Parathyroid adenoma (tissue), 2 donors: Measurements from ENCODE around the gene SYNM.

Experiments
- H2AFZ ChIP-seq: fragments of 300-600 bp; sonication (generic); one replicate; pipeline ENCODE4 v1.7.0; 2017; ENCODE audit warnings: antibody characterized with exemption, mild to moderate bottlenecking
- H3K27ac ChIP-seq: fragments of 300-600 bp; sonication (generic); one replicate; pipeline ENCODE4 v1.7.0; 2017
- H3K27me3 ChIP-seq: fragments of 300-600 bp; sonication (generic); one replicate; pipeline ENCODE4 v1.7.0; 2017; ENCODE audit warnings: low read length; ENCODE audit not compliant: control insufficient read depth, insufficient read depth
- H3K36me3 ChIP-seq: fragments of 300-600 bp; sonication (generic); one replicate; pipeline ENCODE4 v1.7.0; 2017; ENCODE audit warnings: low read length; ENCODE audit not compliant: control insufficient read depth, insufficient read depth
- H3K4me1 ChIP-seq: fragments of 300-600 bp; sonication (generic); one replicate; pipeline ENCODE4 v1.7.0; 2017; ENCODE audit warnings: control low read depth
- H3K4me2 ChIP-seq: fragments of 300-600 bp; sonication (generic); one replicate; pipeline ENCODE4 v1.7.0; 2017; ENCODE audit warnings: low read length
- H3K4me3 ChIP-seq: fragments of 300-600 bp; sonication (generic); one replicate; pipeline ENCODE4 v1.7.0; 2017; ENCODE audit warnings: low read depth, low read length
- H3K79me2 ChIP-seq: fragments of 300-600 bp; sonication (generic); one replicate; pipeline ENCODE4 v1.7.0; 2017; ENCODE audit warnings: control low read depth
- H3K9ac ChIP-seq: fragments of 300-600 bp; sonication (generic); one replicate; pipeline ENCODE4 v1.7.0; 2017; ENCODE audit warnings: mild to moderate bottlenecking
- H3K9me3 ChIP-seq: fragments of 300-600 bp; sonication (generic); one replicate; pipeline ENCODE4 v1.7.0; 2017; ENCODE audit warnings: low read length; ENCODE audit not compliant: control insufficient read depth
- TF ChIP-seq, protein P1 (sequence below): fragments of 300-600 bp; sonication (generic); IDR thresholded peaks from one replicate; pipeline ENCODE4 v1.7.0; 2017; ENCODE audit warnings: antibody characterized with exemption, mild to moderate bottlenecking
- donor health status: primary hyperparathyroidism.

Gene SYNM

DNA sequence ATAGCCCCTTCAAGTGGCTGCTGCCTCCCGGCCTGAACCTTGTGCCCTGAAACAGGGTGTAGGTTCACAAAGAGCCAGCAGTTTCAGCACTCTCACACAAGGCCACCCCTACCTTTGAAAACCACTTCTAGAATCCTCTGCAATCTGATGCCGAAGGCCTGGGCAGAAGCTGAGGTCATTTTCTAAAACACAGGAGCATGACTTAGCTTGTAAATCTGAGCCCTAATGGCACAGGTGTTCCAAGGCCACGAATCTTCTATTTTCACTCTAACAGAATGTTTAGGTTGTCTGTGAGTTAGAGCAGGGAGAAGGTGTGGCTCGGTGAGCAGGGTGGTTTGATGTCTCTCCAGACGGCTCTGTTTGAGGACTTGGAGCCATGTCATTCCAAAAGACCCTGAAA is 62.3 kb downstream of the SYNM start:
- Histone ChIP-seq H3K36me3 (no peaks in the 10 kb centered on the region), H3K79me2 (no peaks in the 10 kb centered on the region), H3K27me3 (no peaks in the 10 kb centered on the region), H2AFZ (peak overlapping the region; percentile 38), H3K4me3 (no peak overlapping the region), H3K27ac (peak overlapping the region; percentile 51), H3K9me3 (no peaks in the 10 kb centered on the region), H3K4me2 (no peak overlapping the region), H3K9ac (no peak overlapping the region), H3K4me1 (peaks cover 9% of the 10 kb centered on the region)
- TF ChIP-seq, protein P1, sequence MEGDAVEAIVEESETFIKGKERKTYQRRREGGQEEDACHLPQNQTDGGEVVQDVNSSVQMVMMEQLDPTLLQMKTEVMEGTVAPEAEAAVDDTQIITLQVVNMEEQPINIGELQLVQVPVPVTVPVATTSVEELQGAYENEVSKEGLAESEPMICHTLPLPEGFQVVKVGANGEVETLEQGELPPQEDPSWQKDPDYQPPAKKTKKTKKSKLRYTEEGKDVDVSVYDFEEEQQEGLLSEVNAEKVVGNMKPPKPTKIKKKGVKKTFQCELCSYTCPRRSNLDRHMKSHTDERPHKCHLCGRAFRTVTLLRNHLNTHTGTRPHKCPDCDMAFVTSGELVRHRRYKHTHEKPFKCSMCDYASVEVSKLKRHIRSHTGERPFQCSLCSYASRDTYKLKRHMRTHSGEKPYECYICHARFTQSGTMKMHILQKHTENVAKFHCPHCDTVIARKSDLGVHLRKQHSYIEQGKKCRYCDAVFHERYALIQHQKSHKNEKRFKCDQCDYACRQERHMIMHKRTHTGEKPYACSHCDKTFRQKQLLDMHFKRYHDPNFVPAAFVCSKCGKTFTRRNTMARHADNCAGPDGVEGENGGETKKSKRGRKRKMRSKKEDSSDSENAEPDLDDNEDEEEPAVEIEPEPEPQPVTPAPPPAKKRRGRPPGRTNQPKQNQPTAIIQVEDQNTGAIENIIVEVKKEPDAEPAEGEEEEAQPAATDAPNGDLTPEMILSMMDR = no peak

DNA sequence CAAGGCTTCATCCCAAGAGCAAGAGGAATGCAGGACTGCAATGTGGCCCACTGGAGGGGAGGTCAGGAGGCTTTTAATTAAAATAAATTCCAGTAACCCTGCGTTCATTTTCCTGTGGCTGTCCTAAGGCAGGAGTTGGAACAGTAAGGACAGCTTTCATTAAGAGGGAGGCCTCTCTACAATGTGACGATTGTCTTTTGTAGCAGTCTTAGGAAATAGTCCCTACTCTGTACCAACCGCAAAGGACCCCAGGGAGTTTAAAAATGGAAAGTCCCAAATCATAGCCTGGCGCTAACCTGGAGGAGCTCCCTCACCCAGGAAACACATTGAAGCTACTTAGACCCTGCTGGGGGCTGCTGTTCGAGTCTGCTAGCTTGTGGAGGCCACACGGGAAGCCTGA is 62.8 kb downstream of the SYNM start:
- Histone ChIP-seq H3K4me2 (no peak overlapping the region), H3K27me3 (no peaks in the 10 kb centered on the region), H3K36me3 (no peaks in the 10 kb centered on the region), H3K79me2 (no peaks in the 10 kb centered on the region), H3K9me3 (no peaks in the 10 kb centered on the region), H3K4me1 (peaks cover 9% of the 10 kb centered on the region), H3K27ac (peak overlapping the region; percentile 51), H2AFZ (peak overlapping the region; percentile 38), H3K4me3 (no peak overlapping the region), H3K9ac (no peak overlapping the region)
- TF ChIP-seq, protein P1 = no peak

DNA sequence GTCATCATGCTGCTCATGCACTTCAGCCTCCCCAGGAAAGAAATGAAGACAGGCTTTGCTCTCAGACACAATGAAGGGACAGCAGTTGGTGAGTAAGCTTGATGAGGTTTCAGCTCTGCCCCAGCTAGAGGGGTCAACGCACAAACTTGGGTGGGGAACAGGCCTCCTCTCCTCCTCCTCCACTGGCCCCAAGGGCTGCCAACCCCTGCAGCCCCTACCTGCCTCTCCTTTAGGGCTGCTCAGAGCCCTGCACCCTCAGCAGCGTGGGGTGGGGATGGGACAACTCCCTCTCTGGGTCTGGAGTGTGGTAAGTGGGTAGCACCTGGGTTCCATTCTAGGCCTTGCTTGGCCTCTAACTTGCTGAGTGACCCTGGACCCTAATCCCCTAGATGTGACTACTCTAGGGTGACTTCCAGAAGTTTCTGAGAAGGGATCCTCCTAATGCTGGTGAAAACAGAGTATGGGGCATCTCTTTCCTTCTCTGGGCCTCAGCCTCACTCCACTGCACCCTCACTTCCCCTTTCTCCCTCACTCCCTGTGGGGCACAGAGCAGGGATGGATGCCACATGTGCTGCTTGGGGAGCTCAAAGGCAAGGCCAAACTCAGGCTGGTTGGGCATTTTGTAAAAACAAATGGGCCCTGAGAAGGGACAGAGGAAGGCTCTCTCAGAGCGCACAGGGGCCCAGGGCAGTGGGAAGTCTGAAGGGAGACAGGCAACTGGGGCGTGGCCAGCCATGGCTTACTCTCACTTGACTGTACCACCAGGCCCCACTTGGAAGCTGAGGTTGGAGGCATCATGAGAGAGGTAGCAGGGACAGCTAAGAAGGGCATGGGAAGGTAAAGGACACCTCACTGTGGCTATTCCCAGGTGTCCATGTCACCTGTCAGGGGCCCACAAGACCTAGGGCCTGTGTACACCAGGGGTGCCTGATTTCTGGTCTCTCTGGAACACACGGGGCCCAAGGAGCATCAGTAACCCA is 64.0 kb downstream of the SYNM start:
- Histone ChIP-seq H3K4me1 (peaks cover 11% of the 10 kb centered on the region), H3K4me3 (no peak overlapping the region), H3K9me3 (no peaks in the 10 kb centered on the region), H3K27me3 (no peaks in the 10 kb centered on the region), H2AFZ (no peak overlapping the region), H3K4me2 (no peak overlapping the region), H3K36me3 (no peaks in the 10 kb centered on the region), H3K9ac (no peak overlapping the region), H3K79me2 (no peaks in the 10 kb centered on the region), H3K27ac (no peak overlapping the region)
- TF ChIP-seq, protein P1 = no peak

DNA sequence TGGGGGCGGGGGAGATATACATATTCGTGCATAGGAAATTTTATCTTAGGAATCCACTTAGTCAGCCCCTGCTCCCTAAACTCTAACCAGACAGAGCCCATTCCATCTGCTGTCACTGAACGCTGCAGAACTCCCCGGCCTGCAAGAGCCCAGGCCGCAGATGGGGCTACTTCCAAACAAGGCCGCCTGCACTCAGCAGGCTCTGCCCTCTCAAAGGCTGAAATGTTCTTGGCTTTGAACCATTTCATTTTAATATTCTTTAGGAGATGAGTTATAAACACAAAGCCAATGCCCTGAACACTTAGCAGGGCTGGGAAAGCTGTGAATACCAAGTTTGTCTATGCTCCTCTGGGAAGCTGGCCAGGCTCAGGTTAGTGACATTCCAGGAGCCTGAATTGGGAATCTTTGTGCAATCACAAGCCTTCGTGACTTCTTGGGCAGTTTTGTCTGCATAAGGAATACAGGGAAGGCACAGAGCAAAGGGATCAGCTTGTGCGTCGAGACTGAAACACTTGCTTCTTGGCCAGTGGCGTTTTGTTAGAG is 65.0 kb downstream of the SYNM start:
- Histone ChIP-seq H3K79me2 (no peaks in the 10 kb centered on the region), H3K4me3 (no peak overlapping the region), H3K9me3 (no peaks in the 10 kb centered on the region), H3K27me3 (no peaks in the 10 kb centered on the region), H2AFZ (no peak overlapping the region), H3K36me3 (no peaks in the 10 kb centered on the region), H3K27ac (no peak overlapping the region), H3K4me2 (no peak overlapping the region), H3K4me1 (peaks cover 21% of the 10 kb centered on the region), H3K9ac (no peak overlapping the region)
- TF ChIP-seq, protein P1 = no peak
